HFF-Myc (cell line): ENCODE measurements around the gene RNASET2.

ENCODE experiments used
- DNase-seq: peaks from one replicate; pipeline ENCODE4 v3.0.0-alpha.2; 2011; ENCODE audit warnings: low read depth; ENCODE audit errors: extremely low read depth
- H3K4me3 ChIP-seq: replicated peaks from 2 replicates; pipeline ENCODE4 v1.5.1; 2011; ENCODE audit warnings: low read depth, mild to moderate bottlenecking, control low read depth, low read length
- TF ChIP-seq, protein P1 (sequence below): IDR thresholded peaks from 2 replicates; pipeline ENCODE4 v1.5.1; 2012; ENCODE audit warnings: mild to moderate bottlenecking, low read depth, low read length, control low read depth; ENCODE audit errors: missing control alignments

RNASET2 gene

DNA sequence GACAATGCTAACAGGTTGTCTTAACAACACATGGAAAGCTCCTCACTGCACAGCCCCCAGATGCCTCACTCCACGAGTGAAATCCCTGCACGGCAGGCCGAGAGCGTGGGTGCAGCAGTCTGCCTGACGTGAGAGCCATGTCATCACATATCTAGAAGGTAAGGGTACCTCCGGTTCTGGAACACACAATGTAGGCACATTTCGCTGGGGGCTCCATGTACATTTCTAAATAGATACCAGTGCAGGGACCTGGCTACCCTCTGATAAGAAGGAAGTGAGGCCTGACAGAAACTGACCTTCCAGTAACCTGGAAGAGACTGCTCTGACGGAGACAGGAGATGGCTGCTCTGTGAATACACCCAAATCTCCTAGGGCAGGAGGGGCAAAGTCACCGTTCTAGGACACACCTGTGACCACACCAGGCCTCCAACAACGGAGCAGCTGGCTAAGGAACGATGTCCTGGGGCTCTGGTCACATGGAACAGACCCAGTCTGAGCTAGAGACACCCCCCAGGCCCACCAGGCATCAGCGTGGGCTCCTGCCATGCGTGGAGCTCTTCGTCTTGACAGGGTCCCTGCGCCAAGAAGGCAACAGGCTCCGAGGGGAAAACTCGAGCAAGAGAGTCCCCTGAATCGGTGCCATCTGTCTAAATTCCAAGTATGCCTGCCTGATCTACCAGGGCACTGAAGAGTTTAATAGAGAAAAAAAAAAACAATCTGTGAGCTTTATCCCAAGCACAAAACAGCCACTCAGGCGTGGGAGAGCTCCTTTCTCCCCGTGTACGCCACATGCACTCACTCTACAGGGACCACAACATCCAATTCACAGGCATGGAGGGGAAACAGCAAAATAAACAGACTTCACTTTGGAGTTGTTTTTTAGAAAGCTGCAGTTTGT, 27.5 kb downstream of the RNASET2 start:
- no peak for DNase-seq
- H3K4me3 ChIP-seq, result no peak overlapping the region
- TF ChIP-seq, protein P1, sequence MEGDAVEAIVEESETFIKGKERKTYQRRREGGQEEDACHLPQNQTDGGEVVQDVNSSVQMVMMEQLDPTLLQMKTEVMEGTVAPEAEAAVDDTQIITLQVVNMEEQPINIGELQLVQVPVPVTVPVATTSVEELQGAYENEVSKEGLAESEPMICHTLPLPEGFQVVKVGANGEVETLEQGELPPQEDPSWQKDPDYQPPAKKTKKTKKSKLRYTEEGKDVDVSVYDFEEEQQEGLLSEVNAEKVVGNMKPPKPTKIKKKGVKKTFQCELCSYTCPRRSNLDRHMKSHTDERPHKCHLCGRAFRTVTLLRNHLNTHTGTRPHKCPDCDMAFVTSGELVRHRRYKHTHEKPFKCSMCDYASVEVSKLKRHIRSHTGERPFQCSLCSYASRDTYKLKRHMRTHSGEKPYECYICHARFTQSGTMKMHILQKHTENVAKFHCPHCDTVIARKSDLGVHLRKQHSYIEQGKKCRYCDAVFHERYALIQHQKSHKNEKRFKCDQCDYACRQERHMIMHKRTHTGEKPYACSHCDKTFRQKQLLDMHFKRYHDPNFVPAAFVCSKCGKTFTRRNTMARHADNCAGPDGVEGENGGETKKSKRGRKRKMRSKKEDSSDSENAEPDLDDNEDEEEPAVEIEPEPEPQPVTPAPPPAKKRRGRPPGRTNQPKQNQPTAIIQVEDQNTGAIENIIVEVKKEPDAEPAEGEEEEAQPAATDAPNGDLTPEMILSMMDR, result no peak

DNA sequence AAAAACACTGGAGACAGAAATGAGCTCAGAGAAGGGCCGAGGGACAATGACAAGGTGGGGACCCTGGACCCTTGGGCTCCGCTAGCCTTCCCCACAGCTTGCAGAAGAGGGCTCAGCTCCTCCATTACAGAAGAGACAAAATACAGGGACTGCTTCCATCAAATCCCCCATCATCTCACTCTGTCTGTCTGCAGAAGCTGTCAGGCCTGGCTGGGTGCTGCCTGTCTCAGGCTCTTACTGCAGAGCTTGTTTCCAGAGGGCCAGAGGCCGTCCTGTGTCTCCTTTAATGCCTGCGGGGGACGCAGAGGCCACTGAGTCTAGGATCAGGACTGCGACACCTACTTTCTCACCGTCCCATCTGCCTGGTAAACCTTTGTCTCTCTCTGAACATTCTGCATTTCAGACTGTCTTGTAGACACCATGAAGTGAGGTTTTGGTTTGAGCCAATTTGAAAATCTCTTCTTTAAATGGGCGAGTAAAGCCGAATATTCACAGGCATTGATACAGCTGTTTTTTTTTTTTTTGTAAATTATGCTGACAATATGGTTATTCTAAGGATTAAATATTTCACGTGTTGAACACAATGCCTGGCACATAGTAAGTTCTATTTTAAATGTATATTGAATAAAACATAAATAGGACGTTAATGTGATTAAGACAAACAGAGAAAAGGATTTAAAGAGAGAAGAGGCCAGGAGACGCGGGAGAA, 28.3 kb downstream of the RNASET2 start:
- H3K4me3 ChIP-seq, result no peak overlapping the region
- TF ChIP-seq, protein P1, result no peak
- no peak for DNase-seq

DNA sequence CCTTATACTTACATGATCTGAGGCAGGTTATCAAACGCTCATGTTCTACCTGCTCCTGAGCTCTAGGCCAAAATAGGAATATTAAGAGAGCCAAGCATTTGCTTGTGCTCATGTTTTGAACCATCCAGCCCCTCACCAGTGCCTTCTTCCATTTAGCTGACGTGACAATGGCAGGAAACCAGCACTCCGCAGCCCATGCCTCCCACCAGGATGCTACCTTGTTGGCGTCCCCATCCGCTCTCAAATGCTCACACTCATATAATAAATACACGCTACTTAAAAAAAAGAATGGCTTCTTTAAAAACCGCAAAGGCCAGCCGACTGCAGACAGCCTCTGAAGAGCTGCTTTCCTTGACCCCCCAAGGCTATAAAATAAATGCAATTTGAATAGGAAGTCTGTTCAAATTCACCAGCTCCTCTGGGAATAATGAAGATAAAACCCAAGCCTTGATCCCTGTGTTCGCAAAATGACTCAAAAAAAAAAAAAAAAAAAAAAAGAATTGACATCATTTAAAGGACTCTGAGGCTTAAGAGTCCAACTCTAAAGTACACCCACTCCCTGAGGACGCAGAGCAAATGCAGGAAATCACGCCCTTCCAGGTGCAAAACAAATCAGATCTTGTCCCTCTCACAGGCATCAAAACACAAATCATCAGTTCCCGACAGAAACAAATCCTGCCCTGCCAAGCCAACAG, 29.0 kb downstream of the RNASET2 start:
- H3K4me3 ChIP-seq, result no peak overlapping the region
- DNase-seq, result no peak
- TF ChIP-seq, protein P1, result no peak

DNA sequence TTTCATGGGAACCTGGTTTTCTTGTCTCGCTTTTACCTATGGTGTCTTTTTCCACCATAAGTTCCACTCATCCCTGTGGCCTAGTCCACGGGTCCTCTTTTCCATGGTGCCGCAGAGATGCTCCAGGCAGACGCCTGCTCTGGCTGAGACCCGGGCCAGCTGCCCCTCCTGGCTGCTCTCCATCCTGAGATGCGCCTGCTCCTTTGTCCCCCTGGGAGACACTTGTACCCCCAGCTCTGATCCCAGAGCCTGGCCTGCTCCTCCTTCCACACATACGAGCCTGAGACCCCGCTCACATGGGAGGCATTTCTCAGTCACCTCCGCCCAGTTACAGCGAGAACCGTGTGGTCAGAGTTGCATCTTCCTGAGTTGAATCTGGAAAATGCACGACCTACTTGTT, 29.6 kb downstream of the RNASET2 start:
- TF ChIP-seq, protein P1, result no peak
- DNase-seq, result no peak

DNA sequence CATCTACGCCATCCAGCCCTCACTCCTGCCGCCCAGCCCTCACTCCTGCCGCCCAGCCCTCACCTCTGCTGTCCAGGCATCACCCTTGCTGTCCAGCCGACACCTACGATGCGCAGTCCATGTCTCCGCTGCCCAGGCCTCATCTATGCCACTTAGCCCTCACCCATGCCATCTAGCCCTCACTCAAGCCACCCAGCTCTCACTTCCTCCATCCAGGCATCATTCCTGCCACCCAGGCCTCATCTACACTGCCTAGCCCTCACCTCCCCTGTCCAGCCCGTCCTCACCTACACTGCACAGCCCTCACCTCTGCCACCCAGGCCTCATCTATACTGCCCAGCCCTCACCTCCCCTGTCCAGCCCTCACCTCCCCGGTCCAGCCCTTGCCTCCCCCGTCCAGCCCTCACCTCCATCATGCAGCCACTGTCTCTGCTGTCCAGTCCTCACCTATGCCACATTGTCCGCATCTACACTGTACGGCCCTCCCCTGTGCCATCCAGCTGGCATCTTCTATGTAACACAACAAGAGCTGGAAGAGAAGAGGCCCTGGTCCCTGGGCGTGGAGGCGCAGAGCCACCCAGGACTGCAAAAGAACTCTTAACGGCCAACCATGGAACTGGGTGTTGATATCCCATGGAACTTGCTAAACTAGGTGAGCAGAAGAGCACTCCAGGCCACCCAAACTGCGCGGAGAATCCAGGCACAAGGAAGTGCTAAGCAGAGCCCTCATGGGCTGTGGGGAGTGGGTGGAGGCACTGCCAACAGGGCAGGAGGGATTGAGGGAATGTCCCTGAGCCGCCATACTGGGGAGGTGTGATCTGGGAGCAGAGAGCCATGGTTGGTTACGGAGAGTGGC, 31.0 kb downstream of the RNASET2 start:
- no peak overlapping the region for H3K4me3 ChIP-seq
- TF ChIP-seq, protein P1, result no peak

More for the DNA sequence above, 29.6 kb downstream of the RNASET2 start:
- H3K4me3 ChIP-seq, result no peak overlapping the region

DNA sequence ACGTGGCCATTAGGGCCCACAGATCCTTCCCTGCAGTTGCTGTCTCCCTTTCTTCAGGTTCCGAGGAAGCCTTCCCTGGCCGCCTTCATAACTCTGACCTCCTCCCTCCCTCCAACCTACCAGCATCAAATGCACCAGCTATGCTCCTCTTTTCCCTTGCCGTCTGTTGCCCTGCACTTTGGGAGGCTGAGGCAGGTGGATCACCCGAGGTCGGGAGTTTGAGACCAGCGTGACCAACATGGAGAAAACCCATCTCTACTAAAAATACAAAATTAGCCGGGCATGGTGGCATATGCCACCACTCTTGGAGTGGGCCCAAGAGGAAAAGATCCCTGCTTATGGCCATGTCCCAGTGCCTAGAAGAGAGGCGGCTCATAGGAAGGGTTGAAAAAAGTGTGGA, 31.8 kb downstream of the RNASET2 start:
- DNase-seq, result no peak
- TF ChIP-seq, protein P1, result no peak

More for the DNA sequence above, 31.0 kb downstream of the RNASET2 start:
- no peak for DNase-seq

More for the DNA sequence above, 31.8 kb downstream of the RNASET2 start:
- H3K4me3 ChIP-seq, result no peak overlapping the region
